Measurements from ENCODE around the gene GNE.
"Not testable (repeated sequence)": the region's sequence is repeated elsewhere in the genome, so short reads cannot be mapped to it uniquely, and the experiment has no call there.

The GNE gene

GRCh38 chr9:36264896-36265295, 6.6 kb upstream of the GNE start:
- no peak for DNase-seq (ENCODE audit: low read depth, low spot score)

- no peak for DNase-seq (ENCODE audit: low read depth, low spot score)
These were observed 5.4 kb upstream of the GNE start for GRCh38 chr9:36263683-36264082.

GRCh38 chr9:36258996-36259533, 817 bp upstream of the GNE start:
- DNase-seq (ENCODE audit: low read depth, low spot score), result no peak

GRCh38 chr9:36251428-36251827, 6.8 kb downstream of the GNE start:
- DNase-seq (ENCODE audit: low read depth, low spot score), result no peak

- DNase-seq (ENCODE audit: low read depth, low spot score), result no peak
These were observed 8.2 kb downstream of the GNE start for GRCh38 chr9:36250079-36250478.

GRCh38 chr9:36249189-36249588, 9.1 kb downstream of the GNE start:
- DNase-seq (ENCODE audit: low read depth, low spot score), result no peak

GRCh38 chr9:36248061-36248460, 10.2 kb downstream of the GNE start:
- not testable (repeated sequence) for DNase-seq (ENCODE audit: low read depth, low spot score)

GRCh38 chr9:36247356-36247755, 10.9 kb downstream of the GNE start:
- DNase-seq (ENCODE audit: low read depth, low spot score), result no peak

- DNase-seq (ENCODE audit: low read depth, low spot score), result no peak
These were observed 12.3 kb downstream of the GNE start for GRCh38 chr9:36245906-36246305.

- not testable (repeated sequence) for DNase-seq (ENCODE audit: low read depth, low spot score)
These were observed 18.6 kb downstream of the GNE start for GRCh38 chr9:36239675-36240074.

GRCh38 chr9:36239205-36239604, 19.0 kb downstream of the GNE start:
- not testable (repeated sequence) for DNase-seq (ENCODE audit: low read depth, low spot score)

- DNase-seq (ENCODE audit: low read depth, low spot score), result no peak
These were observed 21.0 kb downstream of the GNE start for GRCh38 chr9:36237230-36237629.

GRCh38 chr9:36222449-36222848, 35.8 kb downstream of the GNE start:
- DNase-seq (ENCODE audit: low read depth, low spot score), result no peak

- no peak for DNase-seq (ENCODE audit: low read depth, low spot score)
These were observed 36.6 kb downstream of the GNE start for GRCh38 chr9:36221667-36222066.

- no peak for DNase-seq (ENCODE audit: low read depth, low spot score)
These were observed 39.8 kb downstream of the GNE start for GRCh38 chr9:36218411-36218901.

- no peak for DNase-seq (ENCODE audit: low read depth, low spot score)
These were observed 40.2 kb downstream of the GNE start for GRCh38 chr9:36218011-36218410.

GRCh38 chr9:36217256-36217968, 40.8 kb downstream of the GNE start:
- no peak for DNase-seq (ENCODE audit: low read depth, low spot score)

- no peak for DNase-seq (ENCODE audit: low read depth, low spot score)
These were observed 43.7 kb downstream of the GNE start for GRCh38 chr9:36214571-36214970.

- no peak for DNase-seq (ENCODE audit: low read depth, low spot score)
These were observed 44.3 kb downstream of the GNE start for GRCh38 chr9:36213989-36214388.

GRCh38 chr9:36213387-36213786, 44.9 kb downstream of the GNE start:
- DNase-seq (ENCODE audit: low read depth, low spot score), result no peak

- no peak for DNase-seq (ENCODE audit: low read depth, low spot score)
These were observed 46.7 kb downstream of the GNE start for GRCh38 chr9:36211510-36211909.

GRCh38 chr9:36210722-36211121, 47.5 kb downstream of the GNE start:
- no peak for DNase-seq (ENCODE audit: low read depth, low spot score)

GRCh38 chr9:36208521-36209253, 49.6 kb downstream of the GNE start:
- DNase-seq (ENCODE audit: low read depth, low spot score), result no peak

All from smooth muscle cell of the brain vasculature (primary cell).